Tibial nerve (tissue), 4 donors: ENCODE data around the gene CLDN19. TPM values are rescaled to one million over a fixed set of nuclear protein-coding genes. Genes with fewer than 3 reads are reported as not detected.
A peak's percentile ranks its signal among the peaks of the same experiment; 100 is the strongest.

Experiments used
- DNase-seq, 2 donors: peaks; one replicate each; pipeline ENCODE4 v3.0.0-alpha.2; 2019; ENCODE audit warnings: low spot score in 2 of 2
- H3K27ac ChIP-seq, 4 donors: fragments of 200-600 bp; sonication (generic) in 3 of 4; one replicate each; pipeline ENCODE4 v1.5.1; 2017 to 2019; ENCODE audit warnings: mild to moderate bottlenecking in 1 of 4
- H3K27me3 ChIP-seq, 2 donors: fragments of 200-600 bp; sonication (generic) in 1 of 2; one replicate each; pipeline versions ENCODE4 v1.5.1 to v1.6.0; 2017 to 2019
- H3K36me3 ChIP-seq, 3 donors: fragments of 200-600 bp; sonication (generic); one replicate each; pipeline ENCODE4 v1.5.1; 2018 to 2019
- H3K4me1 ChIP-seq, 4 donors: fragments of 200-600 bp; sonication (generic) in 3 of 4; one replicate each; pipeline ENCODE4 v1.5.1; 2017 to 2019
- H3K4me3 ChIP-seq, 4 donors: fragments of 200-600 bp; sonication (generic) in 3 of 4; one replicate each; pipeline ENCODE4 v1.5.1; 2017 to 2019; ENCODE audit warnings: mild to moderate bottlenecking in 1 of 4, moderate library complexity in 1 of 4
- H3K9me3 ChIP-seq, 4 donors: fragments of 200-600 bp; sonication (generic) in 3 of 4; one replicate each; pipeline ENCODE4 v1.5.1; 2017 to 2019
- CTCF ChIP-seq, 5 experiments: fragments of 200-600 bp in 3 of 5; fragments of 450-650 bp in 2 of 5; sonication (generic) in 3 of 5; IDR thresholded peaks; one replicate each; pipeline ENCODE4 v1.5.1; 2016 to 2019; ENCODE audit warnings: antibody characterized with exemption in 5 of 5, mild to moderate bottlenecking in 3 of 5, moderate library complexity in 2 of 5
- EP300 ChIP-seq, 2 donors: sonication (generic); formaldehyde crosslinking; IDR thresholded peaks; one replicate each; pipeline ENCODE4 v1.6.1; 2017; ENCODE audit warnings: antibody characterized with exemption in 2 of 2, mild to moderate bottlenecking in 1 of 2
- POLR2A ChIP-seq, 2 donors: fragments of 450-650 bp; IDR thresholded peaks; one replicate each; pipeline ENCODE4 v1.6.1; 2017; ENCODE audit warnings: antibody characterized with exemption in 2 of 2, mild to moderate bottlenecking in 2 of 2, moderate library complexity in 2 of 2
- WGBS, 2 donors: methylation state at CpG; one replicate each; pipeline ENCODE4 v1.1.5; 2018; 5-methylcytosine and 5-hydroxymethylcytosine counted together
- total RNA-seq, 4 donors: library from RNA; depleted of rRNA; stranded (reverse); fragments of >200 nt; gene quantifications; one replicate each; pipeline ENCODE4 v1.1.0, GENCODE V29; 2016

Gene CLDN19
- total RNA-seq, 4 donors from 2014 or later: 136 to 259 (median 218) TPM

GRCh38 chr1:42736571-42737200 is 3.4 kb downstream of the CLDN19 start:
- 80 to 88% methylated on average over 7 to 8 of the region's 8 CpGs for WGBS, 2 donors
- TF ChIP-seq EP300 (IDR thresholded peaks at IDR 0.05): no peak
- TF ChIP-seq POLR2A (IDR thresholded peaks at IDR 0.05): no peak
- no peak for TF ChIP-seq CTCF (IDR thresholded peaks at IDR 0.05)
- Histone ChIP-seq H3K9me3 (no peaks in the 10 kb centered on the region), H3K36me3 (peaks cover 0 to 27% (median 0%) of the 10 kb centered on the region in 3 donors), H3K27ac (peak overlapping the region in 2 of 4 donors; percentile 74 to 85), H3K27me3 (no peaks in the 10 kb centered on the region), H3K4me3 (peak overlapping the region in 1 of 4 donors; percentile 51), H3K4me1 (peaks cover 0 to 48% (median 7%) of the 10 kb centered on the region in 4 donors)
- DNase-seq: no peak

GRCh38 chr1:42736152-42736551 is 3.9 kb downstream of the CLDN19 start:
- Histone ChIP-seq H3K4me1 (peaks cover 0 to 43% (median 5%) of the 10 kb centered on the region in 4 donors), H3K27ac (peak overlapping the region in 2 of 4 donors; percentile 74 to 85), H3K27me3 (no peaks in the 10 kb centered on the region), H3K36me3 (peaks cover 0 to 27% (median 0%) of the 10 kb centered on the region in 3 donors), H3K9me3 (no peaks in the 10 kb centered on the region), H3K4me3 (peak overlapping the region in 1 of 4 donors; percentile 51)
- no peak for DNase-seq
- TF ChIP-seq CTCF (IDR thresholded peaks at IDR 0.05): peak in 3 of 5 experiments; percentile 6 to 29 (median 19)
- no peak for TF ChIP-seq EP300 (IDR thresholded peaks at IDR 0.05)
- TF ChIP-seq POLR2A (IDR thresholded peaks at IDR 0.05): no peak
- 46 to 59% methylated on average over 3 to 4 of the region's 4 CpGs for WGBS, 2 donors

GRCh38 chr1:42735477-42736105 is 4.4 kb downstream of the CLDN19 start:
- H3K36me3 ChIP-seq: peaks cover 0 to 27% (median 0%) of the 10 kb centered on the region in 3 donors
- WGBS, 2 donors: 83% methylated on average over 8 of the region's 14 CpGs; no CpG with 5 or more reads in 1 of the 2 donors
- no peak for DNase-seq

GRCh38 chr1:42735056-42735455 is 5.0 kb downstream of the CLDN19 start:
- Histone ChIP-seq H3K4me1 (peaks cover 0 to 36% (median under 1%) of the 10 kb centered on the region in 4 donors), H3K36me3 (peaks cover 0 to 27% (median 0%) of the 10 kb centered on the region in 3 donors), H3K9me3 (no peaks in the 10 kb centered on the region), H3K27me3 (no peaks in the 10 kb centered on the region), H3K4me3 (no peak overlapping the region), H3K27ac (peak overlapping the region in 2 of 4 donors; percentile 36 to 85)
- WGBS, 2 donors: 60 to 66% methylated on average over 9 to 11 of the region's 11 CpGs
- no peak for TF ChIP-seq POLR2A (IDR thresholded peaks at IDR 0.05)
- TF ChIP-seq CTCF (IDR thresholded peaks at IDR 0.05): no peak
- no peak for TF ChIP-seq EP300 (IDR thresholded peaks at IDR 0.05)
- DNase-seq: no peak

More at GRCh38 chr1:42735477-42736105, 4.4 kb downstream of the CLDN19 start:
- Histone ChIP-seq H3K9me3 (no peaks in the 10 kb centered on the region), H3K4me1 (peaks cover 0 to 40% (median 3%) of the 10 kb centered on the region in 4 donors), H3K4me3 (peak overlapping the region in 1 of 4 donors; percentile 51), H3K27me3 (no peaks in the 10 kb centered on the region), H3K27ac (peak overlapping the region in 2 of 4 donors; percentile 74 to 85)
- TF ChIP-seq POLR2A (IDR thresholded peaks at IDR 0.05) (no peak), CTCF (IDR thresholded peaks at IDR 0.05) (no peak)
